NCI-H1105 (cell line): ENCODE results near the gene FUBP3.

Source experiments
- DNase-seq: peaks from one replicate; lab custom pipeline; 2025; lab: John Stamatoyannopoulos, UW

The FUBP3 gene

GRCh38 chr9:130663258-130663976 lies 84.0 kb downstream of the FUBP3 start:
- DNase-seq = no peak

GRCh38 chr9:130663977-130664250 lies 84.5 kb downstream of the FUBP3 start:
- DNase-seq = no peak

GRCh38 chr9:130664251-130665028 lies 85.1 kb downstream of the FUBP3 start, which contains the start of gene PRDM12:
Gene PRDM12 (plus strand): TSS chr9:130664594. CDS start chr9:130664654, 60 bp downstream.
- no peak for DNase-seq

GRCh38 chr9:130665029-130665430 lies 85.7 kb downstream of the FUBP3 start:
- no peak for DNase-seq

- no peak for DNase-seq
Observed at GRCh38 chr9:130665431-130666392, 86.3 kb downstream of the FUBP3 start.

- DNase-seq = no peak
Observed at GRCh38 chr9:130666393-130667119, 87.2 kb downstream of the FUBP3 start.

- DNase-seq = no peak
Observed at GRCh38 chr9:130667120-130667435, 87.7 kb downstream of the FUBP3 start.

- no peak for DNase-seq
Observed at GRCh38 chr9:130668196-130668595, 88.8 kb downstream of the FUBP3 start.

GRCh38 chr9:130668659-130669058 lies 89.3 kb downstream of the FUBP3 start:
- no peak for DNase-seq

GRCh38 chr9:130669965-130670364 lies 90.6 kb downstream of the FUBP3 start:
- no peak for DNase-seq

GRCh38 chr9:130670644-130671043 lies 91.3 kb downstream of the FUBP3 start:
- DNase-seq = no peak

- DNase-seq = no peak
Observed at GRCh38 chr9:130672466-130672865, 93.1 kb downstream of the FUBP3 start.

GRCh38 chr9:130672933-130673615 lies 93.7 kb downstream of the FUBP3 start:
- DNase-seq = no peak

GRCh38 chr9:130675396-130675795 lies 96.0 kb downstream of the FUBP3 start:
- no peak for DNase-seq

GRCh38 chr9:130677252-130677651 lies 97.9 kb downstream of the FUBP3 start:
- DNase-seq = no peak

- peak; percentile 67 for DNase-seq
Observed at GRCh38 chr9:130680836-130681768, 101.7 kb downstream of the FUBP3 start.

- DNase-seq = no peak
Observed at GRCh38 chr9:130681769-130682420, 102.5 kb downstream of the FUBP3 start.

- DNase-seq = peak; percentile 58
Observed at GRCh38 chr9:130682421-130683121, 103.2 kb downstream of the FUBP3 start.

- DNase-seq = no peak
Observed at GRCh38 chr9:130685104-130685503, 105.7 kb downstream of the FUBP3 start.
